NCI-H2171 (cell line): ENCODE measurements around the gene TSEN2.
"Not testable (repeated sequence)": the region's sequence is repeated elsewhere in the genome, so short reads cannot be mapped to it uniquely, and the experiment has no call there.

ENCODE experiments used
- DNase-seq: peaks from one replicate; lab custom pipeline; 2025; lab: John Stamatoyannopoulos, UW

Gene TSEN2

GRCh38 chr3:12452361-12453330 lies 31.6 kb upstream of the TSEN2 start:
- no peak for DNase-seq

- DNase-seq = no peak
Measured at GRCh38 chr3:12454076-12454815, 30.0 kb upstream of the TSEN2 start.

DNA sequence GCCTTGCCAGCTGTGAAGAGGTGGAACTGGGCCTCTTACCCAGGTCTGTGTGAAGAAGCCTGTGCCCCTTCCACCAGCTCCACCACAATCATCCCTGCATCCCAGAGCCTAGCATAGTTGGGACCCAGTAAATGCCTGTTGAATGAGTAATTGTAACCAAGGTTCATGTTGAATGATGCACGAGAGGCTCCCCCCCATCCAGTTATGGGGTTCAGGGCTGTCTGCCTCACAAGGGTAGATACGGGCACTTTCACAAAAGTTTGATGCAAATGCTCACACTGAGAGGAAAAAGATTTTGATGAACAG lies 29.5 kb upstream of the TSEN2 start:
- no peak for DNase-seq

DNA sequence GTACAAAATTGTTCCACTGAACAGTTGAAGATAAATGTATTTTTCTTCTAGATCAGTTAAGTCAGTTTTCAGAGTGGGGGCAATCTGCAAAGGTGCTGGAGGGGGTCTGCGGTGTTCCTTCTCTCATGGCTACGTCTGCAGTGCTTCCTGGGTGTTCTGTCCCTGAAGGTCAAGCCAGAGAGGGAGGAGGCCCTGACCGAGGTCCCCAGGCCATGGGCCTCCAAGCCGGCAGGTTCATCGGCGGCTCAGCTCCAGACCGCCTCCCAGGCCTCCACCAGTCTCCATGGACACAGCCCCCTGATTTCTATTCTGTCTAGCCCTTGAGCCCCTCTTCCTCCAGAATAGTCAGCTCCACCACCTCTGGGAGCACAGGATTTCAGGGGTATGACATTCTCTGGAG lies 28.5 kb upstream of the TSEN2 start:
- DNase-seq = no peak

- no peak for DNase-seq
Measured at GRCh38 chr3:12456441-12456840, 27.8 kb upstream of the TSEN2 start.

- DNase-seq = not testable (repeated sequence)
Measured at GRCh38 chr3:12457380-12457779, 26.9 kb upstream of the TSEN2 start.

DNA sequence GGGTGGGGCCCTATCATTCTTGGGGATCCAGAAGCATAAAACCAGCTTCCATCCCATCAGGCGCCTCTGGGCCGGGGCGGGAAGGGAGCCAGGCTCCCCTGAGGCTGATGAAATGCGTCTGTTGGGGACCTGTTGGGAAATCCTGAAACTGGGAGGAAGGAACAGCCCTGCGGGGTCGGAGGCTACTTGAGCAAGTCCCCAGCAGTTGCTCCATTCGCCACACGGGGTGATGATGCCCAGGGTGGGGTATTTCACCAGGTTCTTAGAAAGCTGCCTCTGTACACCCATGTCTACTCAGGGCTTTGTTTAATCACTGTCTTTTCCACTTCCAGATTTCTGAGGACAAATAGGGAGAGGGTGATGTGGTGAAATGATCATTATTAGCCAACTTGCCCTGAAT lies 25.4 kb upstream of the TSEN2 start:
- no peak for DNase-seq

DNA sequence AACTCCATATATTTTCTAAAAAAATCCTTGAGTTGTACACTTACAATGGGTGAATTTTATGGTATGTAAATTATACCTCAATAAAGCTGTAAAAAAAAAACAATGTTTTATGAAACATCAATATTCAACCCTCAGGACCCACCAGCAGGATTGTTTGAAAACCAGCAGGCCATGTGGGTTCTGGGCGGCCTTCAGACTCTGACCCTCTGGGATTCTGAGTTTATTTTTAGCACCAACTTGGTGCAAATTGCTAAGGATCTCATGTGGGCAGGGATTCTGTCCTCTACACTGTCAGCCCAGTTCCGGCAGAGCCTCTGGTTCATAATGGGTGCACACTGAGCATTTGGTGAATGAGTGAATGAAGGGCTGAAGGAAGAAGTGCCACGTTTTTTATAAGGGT lies 24.2 kb upstream of the TSEN2 start:
- DNase-seq = no peak

DNA sequence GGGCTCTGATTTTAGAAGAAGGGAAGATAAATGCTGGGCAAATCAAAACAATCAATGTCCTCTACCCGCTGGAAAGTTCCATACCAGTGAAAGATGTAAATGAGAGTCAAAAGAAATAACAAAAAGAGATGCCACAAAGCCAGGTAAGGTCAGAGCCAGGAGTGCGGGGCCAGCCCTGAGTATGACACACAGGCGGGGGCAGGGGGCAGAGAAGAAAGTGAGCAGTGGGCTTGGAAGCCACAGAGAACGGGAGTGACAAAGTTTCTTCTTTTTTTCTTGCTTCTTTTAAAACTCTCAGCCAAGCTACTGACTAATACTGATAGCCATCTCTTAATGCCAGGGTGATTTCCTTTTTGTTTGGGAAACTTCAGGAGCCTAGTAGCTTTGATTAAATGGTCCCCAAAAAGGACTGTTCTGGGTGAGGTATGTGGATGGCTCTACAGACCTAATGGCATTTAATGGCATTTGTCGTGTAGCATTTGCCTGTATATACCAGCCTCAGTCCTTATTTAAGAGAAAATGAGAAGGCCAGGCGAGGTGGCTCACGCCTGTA lies 23.1 kb upstream of the TSEN2 start:
- DNase-seq = no peak

DNA sequence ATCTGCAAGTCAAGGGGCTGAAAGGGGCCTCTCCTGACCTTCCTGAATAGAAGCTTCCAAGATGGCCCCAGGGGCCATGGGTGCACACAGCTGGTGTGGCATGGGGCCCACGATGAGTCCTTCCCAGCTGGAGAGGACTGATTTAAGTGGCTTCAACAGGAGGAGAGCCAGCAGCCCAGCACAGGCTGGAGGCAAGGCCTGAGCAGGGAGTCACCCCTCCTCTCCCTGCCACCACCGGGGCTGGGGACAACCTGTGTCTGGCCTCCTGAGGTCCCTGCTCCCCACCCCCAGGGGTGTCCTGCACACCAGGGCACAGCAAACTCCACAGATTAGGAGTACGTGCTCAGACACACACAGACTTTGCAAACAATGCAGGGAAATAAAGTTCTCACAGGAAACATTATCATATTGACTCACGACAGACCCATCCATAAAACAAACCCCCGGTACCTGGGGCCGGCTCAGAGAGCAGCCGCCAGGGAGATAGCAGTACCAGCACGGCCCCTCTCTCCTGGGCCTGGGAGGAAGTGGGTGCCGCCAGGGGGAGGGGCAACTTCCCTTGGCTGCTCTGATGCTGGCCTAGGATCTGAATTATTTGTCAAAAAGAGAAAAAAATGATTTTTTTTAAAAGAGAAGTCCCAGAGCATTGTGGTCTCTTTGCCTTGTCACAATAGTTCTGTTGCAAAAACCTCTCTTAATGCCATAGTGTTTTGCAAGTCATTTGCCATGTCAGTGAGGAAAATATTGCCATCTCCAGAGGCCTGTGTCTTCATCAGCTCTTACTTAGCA lies 21.9 kb upstream of the TSEN2 start:
- no peak for DNase-seq

DNA sequence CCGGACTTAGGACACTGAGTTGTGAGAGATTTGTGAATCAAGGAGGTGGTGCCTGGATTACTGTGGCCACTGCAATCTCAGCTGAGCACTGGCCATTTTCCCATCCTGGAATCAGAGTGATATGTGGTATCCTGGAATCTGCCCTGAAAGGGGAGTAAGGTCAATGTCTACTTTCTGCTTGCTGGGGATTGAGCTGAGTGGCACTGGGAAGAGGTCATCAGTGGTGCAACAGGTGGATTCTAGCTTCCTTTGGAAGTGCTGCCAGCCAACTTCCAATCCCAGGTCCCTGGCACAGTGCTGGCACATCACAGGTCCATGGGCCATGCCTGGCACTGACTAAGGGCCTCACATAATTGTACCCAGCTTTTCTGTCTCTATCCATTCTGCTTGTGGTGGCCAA lies 20.6 kb upstream of the TSEN2 start:
- no peak for DNase-seq

DNA sequence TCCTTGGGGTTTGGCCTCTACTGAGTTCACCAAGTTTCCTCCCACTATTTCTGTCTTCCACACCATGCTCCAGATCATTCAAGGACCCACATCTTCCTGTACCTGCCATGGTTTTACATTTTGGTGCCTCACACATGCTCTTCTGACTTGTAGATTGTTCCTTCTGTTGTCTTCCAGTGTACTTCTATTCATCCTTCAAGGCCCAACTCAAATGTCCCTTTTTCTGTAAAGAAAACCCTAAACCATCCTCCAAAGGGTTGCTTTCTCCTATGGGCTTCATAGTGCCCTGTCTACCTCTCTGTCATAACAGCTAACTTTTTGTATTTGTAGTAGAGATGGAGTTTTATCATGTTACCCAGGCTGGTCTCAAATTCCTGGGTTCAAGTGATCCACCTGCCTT lies 20.1 kb upstream of the TSEN2 start:
- DNase-seq = no peak

DNA sequence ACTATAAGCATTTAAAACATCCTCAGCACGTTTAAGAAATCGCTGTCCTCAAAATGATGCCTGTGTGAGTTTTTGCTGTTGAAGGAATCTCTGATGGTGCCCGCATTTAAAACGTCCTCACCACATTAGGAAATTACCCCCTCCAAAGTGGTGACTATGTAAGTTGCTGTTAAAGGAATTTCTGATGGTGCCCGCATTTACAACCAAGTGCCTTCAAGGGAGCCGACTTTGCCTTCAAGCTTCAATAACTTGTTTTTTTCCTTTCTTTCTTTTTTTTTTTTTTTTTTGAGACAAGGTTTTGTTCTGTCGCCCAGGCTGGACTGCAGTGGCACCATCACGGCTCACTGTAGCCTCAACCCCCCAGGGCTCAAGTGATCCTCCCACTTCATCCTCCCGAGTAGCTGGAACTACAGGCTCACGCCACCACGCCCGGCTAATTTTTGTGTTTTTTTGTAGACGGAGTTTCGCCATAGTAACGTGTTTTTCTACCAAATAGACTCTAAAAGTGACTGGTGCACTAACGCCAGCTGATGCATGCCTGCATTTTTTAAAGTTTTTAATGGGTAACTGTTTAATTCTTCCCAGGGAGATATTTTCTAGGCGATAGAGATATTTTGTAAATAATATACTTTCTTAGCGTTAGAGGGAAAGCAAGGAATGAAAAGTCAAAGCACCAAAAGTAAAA lies 19.0 kb upstream of the TSEN2 start:
- no peak for DNase-seq

- DNase-seq = no peak
Measured at GRCh38 chr3:12465836-12466225, 18.4 kb upstream of the TSEN2 start.

DNA sequence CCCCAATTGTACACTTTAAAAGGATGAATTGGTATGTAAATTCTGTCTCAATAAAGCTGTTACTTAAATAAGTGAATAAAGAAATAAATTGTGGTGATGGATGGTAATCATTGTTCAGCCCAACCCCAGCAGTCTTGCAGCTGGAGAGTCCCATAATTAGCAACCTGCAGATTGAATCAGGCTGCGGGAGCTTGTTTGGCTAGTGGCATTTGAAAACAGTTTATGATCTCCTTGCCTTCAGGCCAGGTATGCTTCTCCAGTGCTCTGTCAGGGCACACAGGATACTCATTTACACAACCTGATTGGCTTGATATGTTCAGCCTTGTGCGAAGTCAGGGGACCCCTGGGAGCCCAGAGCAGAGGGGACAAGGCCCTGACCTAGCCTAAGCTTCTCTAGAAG lies 16.5 kb upstream of the TSEN2 start:
- no peak for DNase-seq

GRCh38 chr3:12468276-12468675 lies 16.0 kb upstream of the TSEN2 start:
- DNase-seq = no peak

- no peak for DNase-seq
Measured at GRCh38 chr3:12468757-12469156, 15.5 kb upstream of the TSEN2 start.

- not testable (repeated sequence) for DNase-seq
Measured at GRCh38 chr3:12469222-12469621, 15.1 kb upstream of the TSEN2 start.

DNA sequence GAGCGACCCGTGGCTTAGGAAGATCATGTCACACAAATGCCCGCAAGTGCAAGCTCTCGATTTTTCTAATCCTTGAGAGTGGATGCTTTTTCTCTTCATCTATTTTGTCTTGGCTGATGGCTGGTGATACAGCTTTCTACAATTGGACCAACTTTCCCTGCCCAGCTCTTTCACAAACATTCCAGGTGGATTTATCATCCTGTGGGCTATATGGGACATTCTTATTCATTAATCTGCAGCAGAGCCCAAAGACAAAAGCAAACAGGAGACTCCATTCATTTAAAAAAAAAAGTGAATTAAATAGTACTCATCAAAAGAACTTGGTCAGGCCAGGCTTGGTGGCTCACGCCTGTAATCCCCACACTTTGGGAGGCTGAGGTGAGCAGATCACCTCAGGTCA lies 14.2 kb upstream of the TSEN2 start:
- no peak for DNase-seq

GRCh38 chr3:12470680-12471079 lies 13.6 kb upstream of the TSEN2 start:
- DNase-seq = no peak

DNA sequence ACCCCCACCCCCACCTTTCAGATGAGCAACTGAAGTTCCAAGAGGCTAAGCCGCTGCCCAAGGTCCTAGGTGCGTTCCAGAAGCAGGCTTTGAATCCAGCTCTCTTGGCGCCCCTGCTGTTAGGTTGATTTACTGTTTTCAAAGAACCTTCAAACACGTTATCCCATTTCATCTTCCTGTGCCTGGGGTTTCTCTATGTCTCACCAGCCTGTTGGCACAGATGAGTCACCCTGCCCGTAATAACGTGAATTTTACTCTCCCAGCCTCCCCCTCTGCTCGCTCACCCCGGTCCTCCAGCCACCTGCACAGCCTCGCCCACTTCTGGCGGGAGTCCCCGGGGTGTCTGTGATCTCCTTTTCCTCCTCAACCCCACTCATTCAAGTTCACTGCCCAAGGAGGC lies 13.0 kb upstream of the TSEN2 start:
- no peak for DNase-seq
